Measurements from ENCODE around the gene CHID1.

The CHID1 gene

GRCh38 chr11:944711-945470 is 34.3 kb upstream of the CHID1 start:
- WGBS (ENCODE audit: insufficient coverage), result 98% methylated on average over 8 of the region's 13 CpGs
- CTCF ChIA-PET, result interaction anchor here (0.7 to 1.7 kb wide), 5 partner anchors 10 to 244 kb away, joined by 3 to 6 read pairs (median 4); no protein-coding TSS in a partner anchor

GRCh38 chr11:942823-943222 is 32.2 kb upstream of the CHID1 start:
- Histone ChIP-seq H3K36me3 (ENCODE audit: control insufficient read depth in 4 of 4, insufficient read depth in 4 of 4, low read length in 3 of 4) (peaks cover 4 to 20% (median 8%) of the 10 kb centered on the region in 4 experiments), H3K27ac (ENCODE audit: insufficient read depth in 1 of 2, low read depth in 1 of 2, low read length in 2 of 2, poor library complexity in 1 of 2, severe bottlenecking in 2 of 2) (no peak overlapping the region), H3K4me3 (ENCODE audit: control insufficient read depth in 1 of 7, extremely low read depth in 1 of 7, insufficient read depth in 4 of 7, low read depth in 2 of 7, low read length in 6 of 7) (no peak overlapping the region), H3K27me3 (replicated peaks in 2 of 5; ENCODE audit: control insufficient read depth in 4 of 5, insufficient read depth in 5 of 5, low read length in 4 of 5) (no peaks in the 10 kb centered on the region), H3K4me1 (ENCODE audit: control extremely low read depth in 1 of 4, control insufficient read depth in 4 of 4, insufficient read depth in 4 of 4, low read length in 3 of 4) (peaks cover 6 to 37% (median 33%) of the 10 kb centered on the region in 4 experiments), H3K9me3 (ENCODE audit: control extremely low read depth in 1 of 5, control insufficient read depth in 4 of 5, insufficient read depth in 2 of 5, low read depth in 1 of 5, low read length in 4 of 5) (no peaks in the 10 kb centered on the region)
- ChIA-PET CTCF (interaction anchor here (0.6 kb wide), 1 partner anchor 28 kb away, joined by 3 read pairs; no protein-coding TSS in a partner anchor), POLR2A (no interaction called here)
- WGBS (ENCODE audit: insufficient coverage), result 97% methylated on average over 6 of the region's 9 CpGs
- DNase-seq, result no peak

More at GRCh38 chr11:944711-945470, 34.3 kb upstream of the CHID1 start:
- H3K9me3 ChIP-seq (ENCODE audit: control extremely low read depth in 1 of 5, control insufficient read depth in 4 of 5, insufficient read depth in 2 of 5, low read depth in 1 of 5, low read length in 4 of 5), result peaks cover 4 to 11% (median 7%) of the 10 kb centered on the region in 5 experiments
- POLR2A ChIA-PET, result no interaction called here
- no peak for DNase-seq
- no peaks in the 10 kb centered on the region for H3K27me3 ChIP-seq (replicated peaks in 2 of 5; ENCODE audit: control insufficient read depth in 4 of 5, insufficient read depth in 5 of 5, low read length in 4 of 5)
- H3K4me3 ChIP-seq (ENCODE audit: control insufficient read depth in 1 of 7, extremely low read depth in 1 of 7, insufficient read depth in 4 of 7, low read depth in 2 of 7, low read length in 6 of 7), result no peak overlapping the region
- peaks cover 6 to 29% (median 26%) of the 10 kb centered on the region in 4 experiments for H3K4me1 ChIP-seq (ENCODE audit: control extremely low read depth in 1 of 4, control insufficient read depth in 4 of 4, insufficient read depth in 4 of 4, low read length in 3 of 4)
- H3K27ac ChIP-seq (ENCODE audit: insufficient read depth in 1 of 2, low read depth in 1 of 2, low read length in 2 of 2, poor library complexity in 1 of 2, severe bottlenecking in 2 of 2), result no peak overlapping the region
- peaks cover 4 to 24% (median 9%) of the 10 kb centered on the region in 4 experiments for H3K36me3 ChIP-seq (ENCODE audit: control insufficient read depth in 4 of 4, insufficient read depth in 4 of 4, low read length in 3 of 4)

- H3K9me3 ChIP-seq (ENCODE audit: control extremely low read depth in 1 of 5, control insufficient read depth in 4 of 5, insufficient read depth in 2 of 5, low read depth in 1 of 5, low read length in 4 of 5), result no peaks in the 10 kb centered on the region
- H3K27ac ChIP-seq (ENCODE audit: insufficient read depth in 1 of 2, low read depth in 1 of 2, low read length in 2 of 2, poor library complexity in 1 of 2, severe bottlenecking in 2 of 2), result peak overlapping the region in 1 of 2 experiments; percentile 47
- H3K27me3 ChIP-seq (replicated peaks in 2 of 5; ENCODE audit: control insufficient read depth in 4 of 5, insufficient read depth in 5 of 5, low read length in 4 of 5), result no peaks in the 10 kb centered on the region
- peaks cover 8 to 44% (median 40%) of the 10 kb centered on the region in 4 experiments for H3K4me1 ChIP-seq (ENCODE audit: control extremely low read depth in 1 of 4, control insufficient read depth in 4 of 4, insufficient read depth in 4 of 4, low read length in 3 of 4)
- WGBS (ENCODE audit: insufficient coverage), result 65% methylated on average over 9 of the region's 11 CpGs
- ChIA-PET POLR2A (no interaction called here), CTCF (interaction anchor here (1.4 kb wide), 1 partner anchor 12 kb away, joined by 4 read pairs; no protein-coding TSS in a partner anchor)
- H3K4me3 ChIP-seq (ENCODE audit: control insufficient read depth in 1 of 7, extremely low read depth in 1 of 7, insufficient read depth in 4 of 7, low read depth in 2 of 7, low read length in 6 of 7), result peak overlapping the region in 3 of 7 experiments; percentile 5 to 62 (median 42)
- peak in 2 of 3 donors; percentile 72 to 89 for DNase-seq
- H3K36me3 ChIP-seq (ENCODE audit: control insufficient read depth in 4 of 4, insufficient read depth in 4 of 4, low read length in 3 of 4), result peaks cover 0 to 12% (median 4%) of the 10 kb centered on the region in 4 experiments
These were observed 30.0 kb upstream of the CHID1 start for GRCh38 chr11:940496-941135.

- CTCF ChIA-PET, result interaction anchor here (1.0 kb wide), 1 partner anchor 33 kb away, joined by 4 read pairs; no protein-coding TSS in a partner anchor
- H3K4me1 ChIP-seq (ENCODE audit: control extremely low read depth in 1 of 4, control insufficient read depth in 4 of 4, insufficient read depth in 4 of 4, low read length in 3 of 4), result peaks cover 9 to 56% (median 52%) of the 10 kb centered on the region in 4 experiments
- H3K27me3 ChIP-seq (replicated peaks in 2 of 5; ENCODE audit: control insufficient read depth in 4 of 5, insufficient read depth in 5 of 5, low read length in 4 of 5), result no peaks in the 10 kb centered on the region
- WGBS (ENCODE audit: insufficient coverage), result 80% methylated on average over 6 of the region's 10 CpGs
- H3K9me3 ChIP-seq (ENCODE audit: control extremely low read depth in 1 of 5, control insufficient read depth in 4 of 5, insufficient read depth in 2 of 5, low read depth in 1 of 5, low read length in 4 of 5), result no peaks in the 10 kb centered on the region
- POLR2A ChIA-PET, result no interaction called here
- no peak overlapping the region for H3K4me3 ChIP-seq (ENCODE audit: control insufficient read depth in 1 of 7, extremely low read depth in 1 of 7, insufficient read depth in 4 of 7, low read depth in 2 of 7, low read length in 6 of 7)
- H3K36me3 ChIP-seq (ENCODE audit: control insufficient read depth in 4 of 4, insufficient read depth in 4 of 4, low read length in 3 of 4), result no peaks in the 10 kb centered on the region
- DNase-seq, result peak in 1 of 3 donors; percentile 51
- no peak overlapping the region for H3K27ac ChIP-seq (ENCODE audit: insufficient read depth in 1 of 2, low read depth in 1 of 2, low read length in 2 of 2, poor library complexity in 1 of 2, severe bottlenecking in 2 of 2)
These were observed 27.2 kb upstream of the CHID1 start for GRCh38 chr11:937841-938261.

DNA sequence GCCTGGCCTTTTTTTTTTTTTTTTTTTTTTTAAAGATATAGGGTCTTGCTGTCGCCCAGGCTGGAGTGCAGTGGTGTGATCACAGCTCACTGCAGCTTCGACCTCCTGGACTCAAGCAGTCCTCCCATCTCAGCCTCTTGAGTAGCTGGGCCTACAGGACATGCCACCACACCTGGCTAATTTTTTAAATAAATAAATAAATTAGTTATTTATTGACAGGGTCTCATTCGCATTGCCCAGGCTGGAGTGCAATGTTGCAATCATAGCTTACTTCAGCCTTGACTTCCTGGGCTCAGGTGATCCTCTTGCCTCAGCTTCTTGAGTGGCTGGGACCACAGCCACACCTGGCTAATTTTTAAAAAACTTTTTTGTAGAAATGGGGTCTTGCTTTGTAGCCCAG is 25.6 kb upstream of the CHID1 start:
- Histone ChIP-seq H3K9me3 (ENCODE audit: control extremely low read depth in 1 of 5, control insufficient read depth in 4 of 5, insufficient read depth in 2 of 5, low read depth in 1 of 5, low read length in 4 of 5) (no peaks in the 10 kb centered on the region), H3K4me1 (ENCODE audit: control extremely low read depth in 1 of 4, control insufficient read depth in 4 of 4, insufficient read depth in 4 of 4, low read length in 3 of 4) (peaks cover 22 to 59% (median 55%) of the 10 kb centered on the region in 4 experiments), H3K27ac (ENCODE audit: insufficient read depth in 1 of 2, low read depth in 1 of 2, low read length in 2 of 2, poor library complexity in 1 of 2, severe bottlenecking in 2 of 2) (no peak overlapping the region), H3K4me3 (ENCODE audit: control insufficient read depth in 1 of 7, extremely low read depth in 1 of 7, insufficient read depth in 4 of 7, low read depth in 2 of 7, low read length in 6 of 7) (no peak overlapping the region), H3K36me3 (ENCODE audit: control insufficient read depth in 4 of 4, insufficient read depth in 4 of 4, low read length in 3 of 4) (no peaks in the 10 kb centered on the region), H3K27me3 (replicated peaks in 2 of 5; ENCODE audit: control insufficient read depth in 4 of 5, insufficient read depth in 5 of 5, low read length in 4 of 5) (no peaks in the 10 kb centered on the region)
- DNase-seq, result no peak
- WGBS (ENCODE audit: insufficient coverage), result 80% methylated on average over 1 of the region's 3 CpGs
- ChIA-PET POLR2A (no interaction called here), CTCF (interaction anchor here (1.3 kb wide), 1 partner anchor 40 kb away, joined by 3 read pairs; no protein-coding TSS in a partner anchor)

GRCh38 chr11:934527-934926 is 23.9 kb upstream of the CHID1 start:
- no peak for DNase-seq
- WGBS (ENCODE audit: insufficient coverage), result no CpG with 5 or more reads among the region's 6 CpGs

More at GRCh38 chr11:934527-934926, 23.9 kb upstream of the CHID1 start:
- ChIA-PET POLR2A (interaction anchor here (0.6 kb wide), 1 partner anchor 44 kb away, joined by 4 read pairs; no protein-coding TSS in a partner anchor), CTCF (interaction anchor here (0.8 to 1.7 kb wide), 2 partner anchors 20 to 42 kb away, joined by 3 to 5 read pairs; no protein-coding TSS in a partner anchor)
- Histone ChIP-seq H3K27me3 (replicated peaks in 2 of 5; ENCODE audit: control insufficient read depth in 4 of 5, insufficient read depth in 5 of 5, low read length in 4 of 5) (no peaks in the 10 kb centered on the region), H3K27ac (ENCODE audit: insufficient read depth in 1 of 2, low read depth in 1 of 2, low read length in 2 of 2, poor library complexity in 1 of 2, severe bottlenecking in 2 of 2) (no peak overlapping the region), H3K4me3 (ENCODE audit: control insufficient read depth in 1 of 7, extremely low read depth in 1 of 7, insufficient read depth in 4 of 7, low read depth in 2 of 7, low read length in 6 of 7) (no peak overlapping the region), H3K9me3 (ENCODE audit: control extremely low read depth in 1 of 5, control insufficient read depth in 4 of 5, insufficient read depth in 2 of 5, low read depth in 1 of 5, low read length in 4 of 5) (no peaks in the 10 kb centered on the region), H3K36me3 (ENCODE audit: control insufficient read depth in 4 of 4, insufficient read depth in 4 of 4, low read length in 3 of 4) (peaks cover 0 to under 1% (median 0%) of the 10 kb centered on the region in 4 experiments), H3K4me1 (ENCODE audit: control extremely low read depth in 1 of 4, control insufficient read depth in 4 of 4, insufficient read depth in 4 of 4, low read length in 3 of 4) (peaks cover 23 to 55% (median 45%) of the 10 kb centered on the region in 4 experiments)
